Left lung (tissue), 10 donors: ENCODE measurements around the gene C1orf35. TPM values are rescaled to one million over a fixed set of nuclear protein-coding genes. Genes with fewer than 3 reads are reported as not detected.

ENCODE experiments used
- ATAC-seq: fragments of 200-7000 bp; cut with Tn5 transposase; one replicate; pipeline ENCODE4 v1.9.1; 2020; ENCODE audit warnings: moderate library complexity
- DNase-seq, 4 donors: peaks; one replicate each; pipeline ENCODE4 v3.0.0-alpha.2; 2013 to 2020
- H3K27ac ChIP-seq, 2 donors: fragments of 200-600 bp; sonication (generic) in 1 of 2; one replicate each; pipeline versions ENCODE4 v1.5.0 to v1.8.0; 2020 to 2021
- H3K27me3 ChIP-seq, 2 donors: fragments of 200-600 bp; sonication (generic) in 1 of 2; one replicate each; pipeline versions ENCODE4 v1.5.0 to v1.8.0; 2020 to 2021
- H3K36me3 ChIP-seq, 2 donors: fragments of 200-600 bp; sonication (generic) in 1 of 2; one replicate each; pipeline versions ENCODE4 v1.5.0 to v1.8.0; 2020 to 2021
- H3K4me1 ChIP-seq, 2 donors: fragments of 200-600 bp; one replicate each; pipeline ENCODE4 v1.8.0; 2021
- H3K4me3 ChIP-seq, 2 donors: fragments of 200-600 bp; sonication (generic) in 1 of 2; one replicate each; pipeline versions ENCODE4 v1.5.0 to v1.8.0; 2020 to 2021; ENCODE audit warnings: mild to moderate bottlenecking in 1 of 2
- H3K9me3 ChIP-seq, 2 donors: fragments of 200-600 bp; sonication (generic) in 1 of 2; one replicate each; pipeline versions ENCODE4 v1.5.0 to v1.8.0; 2020 to 2021
- CTCF ChIP-seq, 2 donors: fragments of 200-600 bp; sonication (generic) in 1 of 2; IDR thresholded peaks; one replicate each; pipeline versions ENCODE4 v1.5.0 to v1.8.0; 2021; ENCODE audit warnings: antibody characterized with exemption in 2 of 2
- intact Hi-C, 2 donors: fragments of 100-400 bp; cut with DNase I; formaldehyde crosslinking; loops; one replicate each; pipeline versions ENCODE4 v1.11.2 to v1.14.2; 2022
- polyA plus RNA-seq, 6 donors: library from polyadenylated mRNA; unstranded; fragments of 120-200 nt; gene quantifications; one replicate each; pipeline ENCODE4 v1.2.1, GENCODE V29; 2013; ENCODE audit not compliant: insufficient read length in 6 of 6
- total RNA-seq, 2 donors: library from RNA; stranded (reverse); fragmentation: NEBNext Ultra II Directional; extraction: Animal tissue kit (Norgen Biotek cat#: 25700); gene quantifications; one replicate each; pipeline ENCODE4 v1.2.1, GENCODE V29; 2021
- donor health status: DM: no; HTN: yes; CAD: no.
- donor health status: DM: no; HTN: no; CAD: no.

C1orf35 gene
- total and polyA plus RNA-seq, 8 donors = 12.6 to 21.1 (median 17.0) TPM

- Histone ChIP-seq H3K4me1 (peaks cover 28 to 88% of the 10 kb centered on the region in 2 donors), H3K9me3 (no peaks in the 10 kb centered on the region), H3K36me3 (peaks cover 0 to 71% of the 10 kb centered on the region in 2 donors), H3K27me3 (no peaks in the 10 kb centered on the region), H3K4me3 (no peak overlapping the region), H3K27ac (no peak overlapping the region)
- TF ChIP-seq CTCF (IDR thresholded peaks at IDR 0.05) = no peak
- DNase-seq = no peak
- no peak for ATAC-seq
- intact Hi-C loops = no loop called here
These were observed 42.6 kb upstream of the C1orf35 start for GRCh38 chr1:228145463-228146416.

GRCh38 chr1:228144993-228145343 lies 41.8 kb upstream of the C1orf35 start:
- no peak for TF ChIP-seq CTCF (IDR thresholded peaks at IDR 0.05)
- Histone ChIP-seq H3K36me3 (peaks cover 0 to 69% of the 10 kb centered on the region in 2 donors), H3K9me3 (no peaks in the 10 kb centered on the region), H3K4me3 (no peak overlapping the region), H3K4me1 (peaks cover 28 to 82% of the 10 kb centered on the region in 2 donors), H3K27me3 (no peaks in the 10 kb centered on the region), H3K27ac (peak overlapping the region in 1 of 2 donors; percentile 3)
- intact Hi-C loops = no loop called here
- ATAC-seq (no peak), DNase-seq (no peak)

- H3K4me1 ChIP-seq = peaks cover 28 to 79% of the 10 kb centered on the region in 2 donors
- intact Hi-C loops = no loop called here
- H3K9me3 ChIP-seq = no peaks in the 10 kb centered on the region
- H3K36me3 ChIP-seq = peaks cover 0 to 63% of the 10 kb centered on the region in 2 donors
- no peak overlapping the region for H3K4me3 ChIP-seq
- peak overlapping the region in 1 of 2 donors; percentile 3 for H3K27ac ChIP-seq
- no peak for ATAC-seq
- TF ChIP-seq CTCF (IDR thresholded peaks at IDR 0.05) = no peak
- no peaks in the 10 kb centered on the region for H3K27me3 ChIP-seq
- DNase-seq = peak in 1 of 4 donors; percentile 51
These were observed 41.3 kb upstream of the C1orf35 start for GRCh38 chr1:228144193-228144992.

GRCh38 chr1:228143480-228144192 lies 40.5 kb upstream of the C1orf35 start:
- H3K9me3 ChIP-seq = no peaks in the 10 kb centered on the region
- H3K4me3 ChIP-seq = no peak overlapping the region
- DNase-seq (peak in 1 of 4 donors; percentile 39), ATAC-seq (no peak)
- no peak overlapping the region for H3K27ac ChIP-seq
- intact Hi-C loops = no loop called here
- peaks cover 22 to 75% of the 10 kb centered on the region in 2 donors for H3K4me1 ChIP-seq
- peaks cover 0 to 56% of the 10 kb centered on the region in 2 donors for H3K36me3 ChIP-seq
- H3K27me3 ChIP-seq = no peaks in the 10 kb centered on the region
- no peak for TF ChIP-seq CTCF (IDR thresholded peaks at IDR 0.05)
